Heart left ventricle (tissue), 13 donors: Measurements from ENCODE around the gene POMT1.

ENCODE experiments used
- CTCF ChIP-seq, 12 donors: fragments of 200-600 bp; sonication (generic) in 4 of 12; IDR thresholded peaks; one replicate each; pipeline versions ENCODE4 v1.5.0 to v1.8.0; 2018 to 2022; ENCODE audit warnings: antibody characterized with exemption in 12 of 12, mild to moderate bottlenecking in 5 of 12
- POLR2A ChIP-seq, 2 donors: fragments of 450-650 bp; IDR thresholded peaks; one replicate each; pipeline ENCODE4 v1.6.1; 2017; ENCODE audit warnings: antibody characterized with exemption in 2 of 2, mild to moderate bottlenecking in 2 of 2, moderate library complexity in 2 of 2
- donor health status: ischemic (EF 13 %, LVEDD 7.1; RV severe dilation, severe dysfunction).
- donor health status: DM: no; HTN: yes; CAD: no.
- donor health status: DM: no; HTN: no; CAD: no.
- donor health status: ischemic (EF 25% LVEDD 6.9; RV normal size, moderate dysfunction).
- donor health status: ischemic (EF 25% LVEDD 5.7; RV mildly dilated, moderate dysfunction).
- donor health status: ischemic (EF 35%, LVEDD 5.7; RV mildly dilated, moderate dysfunction).
- donor health status: nonischemic (EF 11% LVEDD 7.7; RV severe dilation, severe dysfunction).
- donor health status: DM: yes; HTN: yes; CAD: no.
- donor health status: PGD.
- donor health status: ischemic (EF 29% LVEDD 5.4; RV normal size, mild dysfunction).
- donor health status: nonischemic (EF 23%, LVEDD 6.1; RV moderate dilation, normal function).

- TF ChIP-seq CTCF (IDR thresholded peaks at IDR 0.05) = no peak
- TF ChIP-seq POLR2A (IDR thresholded peaks at IDR 0.05) = no peak
Observed at GRCh38 chr9:131491001-131491710, 11.6 kb upstream of the POMT1 start.
